Measurements from ENCODE around the gene CTXN1.

The CTXN1 gene

DNA sequence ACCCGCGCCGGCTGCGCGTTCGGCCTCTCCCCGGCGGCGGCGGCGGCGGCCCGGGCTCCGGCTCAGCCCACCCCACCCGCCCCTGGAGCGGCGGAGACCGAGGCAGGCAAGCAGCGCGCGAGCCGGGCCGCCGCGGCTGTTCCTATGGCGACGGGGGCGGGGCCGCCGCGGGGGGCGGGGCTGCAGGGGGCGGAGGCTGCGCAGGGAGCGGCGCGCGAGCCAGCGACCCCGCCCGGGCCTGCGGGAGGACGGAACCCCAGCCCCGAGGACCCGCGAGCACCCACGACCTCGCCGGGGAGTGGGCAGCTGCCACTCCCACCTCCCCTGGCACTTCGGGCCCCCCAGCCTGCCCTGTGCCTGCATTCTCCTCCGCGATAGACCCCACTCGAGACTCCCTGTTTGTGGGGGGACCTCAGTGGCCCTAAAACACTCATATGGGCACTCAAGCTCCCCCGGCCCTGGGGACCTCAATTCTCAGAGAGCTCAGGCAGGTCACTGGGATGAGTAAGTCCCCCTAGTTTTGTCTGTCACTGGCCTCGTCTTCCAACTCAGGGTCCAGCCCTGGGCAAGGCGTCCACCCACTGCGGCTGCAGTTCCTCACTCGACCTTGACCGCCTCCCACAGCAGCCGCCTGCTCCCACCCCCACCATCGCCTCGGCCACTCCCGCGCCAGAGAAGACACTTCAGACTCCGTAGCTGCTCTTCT lies at the start of gene CTXN1:
Gene CTXN1, minus strand, starts transcription at position 115 of the 706 bp plus-strand sequence. CDS start 597 bp downstream, outside the sequence.
- ATAC-seq (peak; percentile 55), DNase-seq (peak; percentile 66 to 72)
- no peaks in the 10 kb centered on the region for H3K27me3 Mint-ChIP-seq
- H3K4me1 Mint-ChIP-seq = peaks cover 72% of the 10 kb centered on the region
- peak within 1 kb of the TSS in 1 of 2 donors; percentile 96 for H3K27ac Mint-ChIP-seq
- H3K4me3 Mint-ChIP-seq = peak within 1 kb of the TSS; percentile 78 to 82
- no peaks in the 10 kb centered on the region for H3K9me3 Mint-ChIP-seq

GRCh38 chr19:7975037-7975436 lies 49.1 kb upstream of the CTXN1 start:
- ATAC-seq (no peak), DNase-seq (no peak)
- no peaks in the 10 kb centered on the region for H3K4me1 Mint-ChIP-seq
- H3K4me3 Mint-ChIP-seq = no peak overlapping the region
- H3K27me3 Mint-ChIP-seq = no peaks in the 10 kb centered on the region
- H3K9me3 Mint-ChIP-seq = no peaks in the 10 kb centered on the region
- H3K27ac Mint-ChIP-seq = no peak overlapping the region

DNA sequence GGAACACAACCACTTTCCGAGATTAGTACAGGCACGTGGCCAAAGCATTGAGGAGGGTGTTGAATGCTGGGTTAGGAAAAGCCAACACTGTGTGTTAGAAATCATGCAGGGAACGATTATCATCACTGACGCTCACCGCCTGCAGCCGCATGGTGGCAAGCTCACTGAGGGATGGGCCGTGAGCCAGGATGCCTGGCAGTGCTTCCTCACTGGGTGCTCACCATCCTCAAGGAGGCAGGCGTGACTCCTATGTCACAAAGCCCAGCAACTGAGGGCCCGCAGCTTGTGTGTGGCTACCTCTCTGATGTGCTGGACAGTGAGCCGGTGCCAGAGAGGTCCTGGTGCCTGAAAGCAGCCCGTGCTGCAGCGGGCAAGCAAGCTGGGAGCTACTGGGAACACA lies 47.9 kb upstream of the CTXN1 start:
- H3K27ac Mint-ChIP-seq = no peak overlapping the region
- H3K4me1 Mint-ChIP-seq = no peaks in the 10 kb centered on the region
- H3K9me3 Mint-ChIP-seq = no peaks in the 10 kb centered on the region
- no peak overlapping the region for H3K4me3 Mint-ChIP-seq
- H3K27me3 Mint-ChIP-seq = no peaks in the 10 kb centered on the region
- ATAC-seq (no peak), DNase-seq (no peak)

- DNase-seq = no peak
- peaks cover 6% of the 10 kb centered on the region for H3K4me1 Mint-ChIP-seq
- H3K9me3 Mint-ChIP-seq = no peaks in the 10 kb centered on the region
- no peak overlapping the region for H3K27ac Mint-ChIP-seq
- H3K4me3 Mint-ChIP-seq = no peak overlapping the region
- no peak for ATAC-seq
- H3K27me3 Mint-ChIP-seq = no peaks in the 10 kb centered on the region
These were observed 45.9 kb upstream of the CTXN1 start for GRCh38 chr19:7971553-7972520.

DNA sequence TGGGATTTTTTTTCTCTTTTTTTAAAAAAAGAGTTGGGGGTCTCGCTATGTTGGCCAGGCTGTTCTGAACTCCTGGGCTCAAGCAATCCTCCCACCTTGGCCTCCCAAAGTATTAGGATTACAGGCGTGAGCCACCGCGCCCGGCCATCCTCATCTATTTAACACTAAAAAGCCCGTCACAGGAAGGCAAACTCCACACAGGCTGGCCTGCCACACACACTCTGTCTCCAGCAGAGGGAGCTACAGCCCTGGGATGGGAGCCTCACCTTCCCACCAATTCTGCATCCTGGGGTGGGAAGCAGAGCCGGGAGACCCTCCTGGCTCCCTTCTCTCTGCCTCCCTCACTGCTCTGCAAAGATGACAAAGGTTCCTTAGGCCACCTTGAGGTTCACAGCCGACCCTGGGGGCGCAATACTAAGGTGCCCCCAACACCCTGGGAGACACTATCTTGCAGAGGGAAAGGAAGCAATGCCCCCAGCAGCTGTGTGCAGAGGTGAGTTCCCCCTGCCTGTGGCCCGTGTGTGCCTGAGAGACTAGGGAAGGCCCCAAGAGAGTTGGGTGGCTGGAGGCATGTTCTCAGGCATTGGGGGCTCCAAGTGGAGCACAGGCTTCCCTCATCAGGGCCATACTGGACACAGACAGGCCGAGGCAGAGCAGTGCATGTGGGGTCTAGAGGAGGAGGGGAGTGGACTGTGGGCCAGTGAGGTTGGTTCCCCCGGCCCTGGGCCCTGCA lies 44.9 kb upstream of the CTXN1 start:
- peaks cover 6% of the 10 kb centered on the region for H3K4me1 Mint-ChIP-seq
- DNase-seq (no peak), ATAC-seq (peak; percentile 60)
- no peak overlapping the region for H3K4me3 Mint-ChIP-seq
- no peaks in the 10 kb centered on the region for H3K27me3 Mint-ChIP-seq
- H3K27ac Mint-ChIP-seq = no peak overlapping the region
- H3K9me3 Mint-ChIP-seq = no peaks in the 10 kb centered on the region

GRCh38 chr19:7969555-7969939 lies 43.6 kb upstream of the CTXN1 start:
- Mint-ChIP-seq H3K27ac (peak overlapping the region in 1 of 2 donors; percentile 89), H3K4me1 (peaks cover 6% of the 10 kb centered on the region), H3K9me3 (no peaks in the 10 kb centered on the region), H3K4me3 (no peak overlapping the region), H3K27me3 (no peaks in the 10 kb centered on the region)
- ATAC-seq = no peak
- DNase-seq = no peak

- no peak overlapping the region for H3K4me3 Mint-ChIP-seq
- peaks cover 6% of the 10 kb centered on the region for H3K4me1 Mint-ChIP-seq
- peak overlapping the region in 1 of 2 donors; percentile 89 for H3K27ac Mint-ChIP-seq
- H3K9me3 Mint-ChIP-seq = no peaks in the 10 kb centered on the region
- ATAC-seq (no peak), DNase-seq (no peak)
- no peaks in the 10 kb centered on the region for H3K27me3 Mint-ChIP-seq
These were observed 43.0 kb upstream of the CTXN1 start for GRCh38 chr19:7968796-7969554.

DNA sequence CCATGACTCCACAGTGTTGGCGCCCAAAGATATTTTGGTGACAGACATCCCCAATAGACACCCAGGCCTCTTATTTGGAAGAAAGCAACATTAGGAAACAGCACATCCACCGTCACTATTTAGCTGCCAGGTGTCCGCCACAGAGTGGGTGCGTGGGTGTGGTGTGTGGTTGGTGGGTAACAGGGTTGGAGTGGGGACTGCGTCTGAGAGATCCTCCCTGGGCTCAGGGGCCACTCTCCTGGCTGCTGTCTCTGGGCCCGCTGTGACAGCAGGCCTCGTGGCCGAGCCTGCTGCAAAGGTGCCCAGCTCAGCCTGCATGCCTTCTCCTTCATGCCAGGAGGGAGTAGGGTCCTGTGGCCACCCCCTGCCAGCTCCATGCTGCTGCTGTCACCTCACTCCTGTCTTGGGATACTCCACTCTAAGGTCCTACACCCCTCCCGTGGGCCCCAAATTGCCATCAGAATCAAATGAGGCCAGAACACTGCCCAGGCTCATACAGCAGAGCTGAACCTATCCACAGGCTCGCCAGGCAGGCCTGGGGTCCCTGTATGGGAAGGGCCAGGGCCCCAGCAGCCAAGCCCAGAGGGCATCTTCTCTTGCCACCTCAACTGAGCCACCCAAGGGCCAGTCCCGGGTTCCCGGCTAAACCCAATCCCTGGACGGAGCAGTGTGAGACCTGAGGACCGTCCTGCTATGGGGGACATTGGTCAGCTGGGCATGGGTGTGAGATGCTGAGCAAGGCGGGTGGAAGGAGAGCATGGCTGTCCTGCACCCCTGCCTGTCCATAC lies 42.3 kb upstream of the CTXN1 start:
- Mint-ChIP-seq H3K9me3 (no peaks in the 10 kb centered on the region), H3K27me3 (no peaks in the 10 kb centered on the region), H3K4me3 (no peak overlapping the region), H3K27ac (peak overlapping the region; percentile 53 to 87), H3K4me1 (peaks cover 6% of the 10 kb centered on the region)
- DNase-seq (no peak), ATAC-seq (no peak)

DNA sequence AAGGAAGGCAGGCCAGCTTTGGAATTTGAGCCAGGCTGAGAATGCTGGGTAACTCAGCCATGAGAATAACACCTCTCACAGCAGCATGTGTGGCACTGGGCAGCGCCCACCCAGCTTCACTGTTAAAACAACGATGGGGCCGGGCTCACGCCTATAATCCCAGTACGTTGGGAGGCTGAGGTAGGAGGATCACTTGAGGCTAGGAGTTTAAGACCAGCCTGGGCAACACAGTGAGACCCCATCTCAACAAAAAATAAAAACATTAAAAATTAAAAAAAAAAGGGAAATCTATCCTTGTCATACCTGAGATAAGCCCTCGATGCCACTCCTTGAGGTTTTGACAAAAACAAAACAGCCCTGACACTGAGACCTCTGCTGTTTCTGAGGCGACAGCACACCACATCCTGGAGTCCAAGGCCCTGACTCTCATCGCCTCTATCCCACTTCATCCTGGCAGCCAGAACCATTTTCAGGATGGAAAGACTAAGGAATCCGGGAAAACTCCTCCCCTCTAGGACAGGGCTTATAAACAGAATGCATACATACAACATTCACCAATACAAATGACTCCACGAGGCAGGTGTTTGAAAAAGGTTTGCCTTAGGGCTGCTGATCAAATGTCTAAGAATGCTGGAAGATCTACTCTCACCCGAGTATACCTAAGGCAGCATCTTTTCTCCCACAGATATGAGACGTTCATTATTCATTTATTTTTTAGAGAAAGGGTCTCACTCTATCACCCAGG lies 40.2 kb upstream of the CTXN1 start:
- ATAC-seq (no peak), DNase-seq (no peak)
- H3K4me1 Mint-ChIP-seq = peaks cover 6% of the 10 kb centered on the region
- H3K9me3 Mint-ChIP-seq = no peaks in the 10 kb centered on the region
- peak overlapping the region; percentile 49 to 87 for H3K27ac Mint-ChIP-seq
- H3K27me3 Mint-ChIP-seq = no peaks in the 10 kb centered on the region
- no peak overlapping the region for H3K4me3 Mint-ChIP-seq

- H3K27ac Mint-ChIP-seq = peak overlapping the region; percentile 29 to 31
- H3K4me3 Mint-ChIP-seq = no peak overlapping the region
- H3K27me3 Mint-ChIP-seq = no peaks in the 10 kb centered on the region
- DNase-seq (no peak), ATAC-seq (no peak)
- no peaks in the 10 kb centered on the region for H3K9me3 Mint-ChIP-seq
- H3K4me1 Mint-ChIP-seq = peaks cover 6% of the 10 kb centered on the region
These were observed 39.4 kb upstream of the CTXN1 start for GRCh38 chr19:7965259-7965841.

DNA sequence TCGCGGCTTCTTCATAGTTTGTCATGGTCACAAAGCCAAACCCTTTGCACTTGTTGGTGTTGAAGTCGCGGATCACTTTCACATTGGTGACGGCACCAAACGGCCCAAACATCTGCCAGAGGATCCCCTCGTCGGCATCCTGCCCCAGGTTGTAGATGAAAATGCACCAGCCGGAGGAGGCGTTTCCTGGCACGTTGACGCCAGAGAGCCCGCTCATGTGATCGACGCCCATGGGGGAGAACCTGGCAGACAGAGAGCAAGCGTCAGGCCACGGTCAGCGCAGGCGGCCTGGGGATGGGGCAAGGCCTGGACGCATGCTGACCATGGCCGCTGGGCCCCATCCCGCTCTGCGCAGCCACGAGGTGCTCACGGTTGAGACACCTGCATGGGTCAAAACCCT lies 37.6 kb upstream of the CTXN1 start:
- Mint-ChIP-seq H3K4me3 (no peak overlapping the region), H3K27ac (no peak overlapping the region), H3K9me3 (no peaks in the 10 kb centered on the region), H3K4me1 (peaks cover 4% of the 10 kb centered on the region), H3K27me3 (no peaks in the 10 kb centered on the region)
- no peak for DNase-seq
- ATAC-seq = no peak

DNA sequence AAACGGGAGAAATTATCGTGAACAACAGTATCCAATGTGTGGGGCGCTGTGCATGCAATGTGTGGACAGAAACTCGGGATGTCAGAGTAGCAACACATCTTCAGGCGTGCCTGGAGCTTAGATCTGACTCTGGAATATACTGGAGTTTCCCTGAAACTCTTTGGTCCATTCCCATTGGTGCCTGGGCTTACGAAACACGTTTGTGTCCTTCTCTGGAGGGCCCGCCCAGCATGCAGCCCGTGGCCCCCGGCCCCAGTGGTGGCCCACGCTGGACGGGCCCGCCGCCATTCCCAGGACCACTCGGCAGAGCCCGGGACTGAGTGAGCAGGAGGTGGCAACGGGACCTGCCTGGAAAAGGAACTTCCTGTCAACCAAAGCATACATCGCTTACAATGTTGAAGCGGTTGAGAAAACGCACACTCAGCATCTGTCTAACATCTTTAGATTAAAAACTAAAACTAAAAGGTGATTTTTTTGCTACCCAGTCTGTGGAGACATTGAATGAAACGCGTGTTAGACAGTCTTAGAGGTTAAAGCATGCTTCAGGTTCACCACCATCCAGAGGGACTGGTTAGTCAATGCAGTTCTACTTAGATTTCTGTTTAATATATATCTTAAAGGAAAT lies 36.8 kb upstream of the CTXN1 start:
- Mint-ChIP-seq H3K4me3 (no peak overlapping the region), H3K9me3 (no peaks in the 10 kb centered on the region), H3K4me1 (peaks cover 4% of the 10 kb centered on the region), H3K27me3 (no peaks in the 10 kb centered on the region), H3K27ac (peak overlapping the region in 1 of 2 donors; percentile 46)
- DNase-seq (no peak), ATAC-seq (no peak)

GRCh38 chr19:7961920-7962626 lies 36.1 kb upstream of the CTXN1 start:
- H3K4me1 Mint-ChIP-seq = peaks cover 5% of the 10 kb centered on the region
- ATAC-seq (no peak), DNase-seq (no peak)
- no peaks in the 10 kb centered on the region for H3K9me3 Mint-ChIP-seq
- H3K27ac Mint-ChIP-seq = no peak overlapping the region
- no peak overlapping the region for H3K4me3 Mint-ChIP-seq
- H3K27me3 Mint-ChIP-seq = no peaks in the 10 kb centered on the region

All from stimulated activated naive CD8-positive, alpha-beta T cell treated with anti-CD3 and anti-CD28 coated beads, Interleukin-15, amount 100 ng/mL, for 72 hours (primary cell).